Measurements from ENCODE around the gene MAPKAPK3. TPM values are rescaled to one million over a fixed set of nuclear protein-coding genes. Genes with fewer than 3 reads are reported as not detected.

Gene MAPKAPK3
- total and polyA plus RNA-seq, 2 of the 4 experiments (the other 2 are of a cell fraction), result 38.3 to 57.2 TPM

GRCh38 chr3:50671331-50671730 is 54.4 kb downstream of the MAPKAPK3 start:
- H3K9ac ChIP-seq (ENCODE audit: low read depth, low read length), result no peak overlapping the region
- no peak overlapping the region for H3K4me3 ChIP-seq (ENCODE audit: insufficient read depth, low read depth, low read length)
- H4K20me1 ChIP-seq (ENCODE audit: insufficient read depth, low read length), result no peaks in the 10 kb centered on the region
- no peaks in the 10 kb centered on the region for H3K79me1 ChIP-seq (ENCODE audit: low read depth in 1 of 2, low read length in 2 of 2)
- H2BK120ac ChIP-seq (ENCODE audit: low read depth, low read length), result no peak overlapping the region
- no peak overlapping the region for H3K14ac ChIP-seq (replicated peaks; ENCODE audit: low read depth, low read length)
- peaks cover 5% of the 10 kb centered on the region; the same call in 1 of the 2 replicates for H3K9me1 ChIP-seq (ENCODE audit: insufficient read depth, low read length)
- dilution Hi-C loops (cut with HindIII; ENCODE audit: low sequenced_read_pairs, unreplicated experiment) (no loop called here), in situ Hi-C loops (cut with MboI; ENCODE audit: low sequenced_read_pairs) (no loop called here), intact Hi-C loops (cut with micrococcal nuclease) (no loop called here)
- no peak overlapping the region for H2BK15ac ChIP-seq (ENCODE audit: low read depth, low read length)
- CTCF ChIA-PET, result interaction anchor here (0.5 to 1.6 kb wide), 2 partner anchors 13 to 20 kb away, joined by 3 to 4 read pairs; no protein-coding TSS in a partner anchor
- no peak overlapping the region for H4K91ac ChIP-seq (ENCODE audit: insufficient read depth, low read depth, low read length)
- H2AK9ac ChIP-seq (replicated peaks; ENCODE audit: low read depth, low read length, poor library complexity), result no peak overlapping the region
- no peak overlapping the region for H2AFZ ChIP-seq (replicated peaks; ENCODE audit: low read length, poor library complexity)
- H4K8ac ChIP-seq (ENCODE audit: low read depth in 2 of 2, low read length in 2 of 2), result no peak overlapping the region
- BruUV-seq (replicated peaks), result no TSS peak
- no peak overlapping the region for H3K23ac ChIP-seq (ENCODE audit: low read depth, low read length)
- H3K4me1 ChIP-seq (ENCODE audit: control insufficient read depth, insufficient read depth, low read length), result no peaks in the 10 kb centered on the region
- TF ChIP-seq BHLHE40 (IDR thresholded peaks at IDR 0.05; ENCODE audit: low read depth, low read length) (no peak), SMC3 (IDR thresholded peaks at IDR 0.05; ENCODE audit: low read depth, low read length) (no peak), CTCF (conservative IDR thresholded peaks at IDR 0.05; ENCODE audit: low read depth, low read length) (no peak), FOS (IDR thresholded peaks at IDR 0.05; ENCODE audit: low read depth, low read length) (peak; percentile 36; the same call in 1 of the 2 replicates), RAD21 (IDR thresholded peaks at IDR 0.05; ENCODE audit: low read length) (no peak), CEBPB (IDR thresholded peaks at IDR 0.05; ENCODE audit: low read depth, low read length) (no peak), RFX5 (IDR thresholded peaks at IDR 0.05; ENCODE audit: low read depth, low read length) (no peak), CHD1 (IDR thresholded peaks at IDR 0.05; ENCODE audit: low read depth, low read length) (no peak), MXI1 (IDR thresholded peaks at IDR 0.05; ENCODE audit: borderline replicate concordance, low read depth, low read length) (no peak), NFE2L2 (IDR thresholded peaks at IDR 0.05; ENCODE audit: low read depth, low read length) (no peak), MAZ (IDR thresholded peaks at IDR 0.05; ENCODE audit: borderline replicate concordance, low read depth, low read length) (no peak), MAFK (IDR thresholded peaks at IDR 0.05; ENCODE audit: low read depth, low read length) (peak; percentile 70)
- TF ChIP-seq, protein P1, sequence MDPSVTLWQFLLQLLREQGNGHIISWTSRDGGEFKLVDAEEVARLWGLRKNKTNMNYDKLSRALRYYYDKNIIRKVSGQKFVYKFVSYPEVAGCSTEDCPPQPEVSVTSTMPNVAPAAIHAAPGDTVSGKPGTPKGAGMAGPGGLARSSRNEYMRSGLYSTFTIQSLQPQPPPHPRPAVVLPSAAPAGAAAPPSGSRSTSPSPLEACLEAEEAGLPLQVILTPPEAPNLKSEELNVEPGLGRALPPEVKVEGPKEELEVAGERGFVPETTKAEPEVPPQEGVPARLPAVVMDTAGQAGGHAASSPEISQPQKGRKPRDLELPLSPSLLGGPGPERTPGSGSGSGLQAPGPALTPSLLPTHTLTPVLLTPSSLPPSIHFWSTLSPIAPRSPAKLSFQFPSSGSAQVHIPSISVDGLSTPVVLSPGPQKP (IDR thresholded peaks at IDR 0.05; ENCODE audit: borderline replicate concordance, low read depth, low read length), result no peak
- TF ChIP-seq, protein P2, sequence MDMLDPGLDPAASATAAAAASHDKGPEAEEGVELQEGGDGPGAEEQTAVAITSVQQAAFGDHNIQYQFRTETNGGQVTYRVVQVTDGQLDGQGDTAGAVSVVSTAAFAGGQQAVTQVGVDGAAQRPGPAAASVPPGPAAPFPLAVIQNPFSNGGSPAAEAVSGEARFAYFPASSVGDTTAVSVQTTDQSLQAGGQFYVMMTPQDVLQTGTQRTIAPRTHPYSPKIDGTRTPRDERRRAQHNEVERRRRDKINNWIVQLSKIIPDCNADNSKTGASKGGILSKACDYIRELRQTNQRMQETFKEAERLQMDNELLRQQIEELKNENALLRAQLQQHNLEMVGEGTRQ (IDR thresholded peaks at IDR 0.05; ENCODE audit: low read depth, low read length), result no peak
- no peak overlapping the region for H2BK5ac ChIP-seq (ENCODE audit: low read depth, low read length, poor library complexity, severe bottlenecking)
- 30% methylated on average over 2 of the region's 4 CpGs; no CpG with 5 or more reads in 1 of the 2 experiments for WGBS, 2 experiments (ENCODE audit: extremely low coverage in 2 of 2, insufficient read length in 1 of 2)
- H3K4me2 ChIP-seq (ENCODE audit: low read depth, low read length), result no peak overlapping the region
- H3K4ac ChIP-seq (ENCODE audit: low read depth, low read length), result no peak overlapping the region
- POLR2A ChIA-PET (ENCODE audit: unreplicated experiment), result no interaction called here
- H4K5ac ChIP-seq (ENCODE audit: low read depth, low read length), result no peak overlapping the region
- H3K27ac ChIP-seq (ENCODE audit: insufficient read depth, low read length), result no peak overlapping the region
- H3K36me3 ChIP-seq (ENCODE audit: control insufficient read depth, insufficient read depth, low read length), result no peaks in the 10 kb centered on the region
- ATAC-seq (ENCODE audit: low read depth) (peak; percentile 55), DNase-seq (peak; percentile 74)
- H2BK20ac ChIP-seq (ENCODE audit: low read depth, low read length), result no peak overlapping the region
- no peak overlapping the region for H3K56ac ChIP-seq (ENCODE audit: extremely low read depth, insufficient read depth, low read length)
- no peak overlapping the region for H3K18ac ChIP-seq (ENCODE audit: low read depth, low read length)
- H3K9me3 ChIP-seq (ENCODE audit: control insufficient read depth, insufficient read depth, low read length), result no peaks in the 10 kb centered on the region; the same call in 1 of the 2 replicates
- H2AK5ac ChIP-seq (ENCODE audit: low read depth, low read length), result no peak overlapping the region
- H3K27me3 ChIP-seq (ENCODE audit: control insufficient read depth, insufficient read depth, low read length), result peaks cover 58% of the 10 kb centered on the region

All from IMR-90 (cell line).